H1 (cell line): ENCODE measurements around the gene RABL3. TPM values are rescaled to one million over a fixed set of nuclear protein-coding genes. Genes with fewer than 3 reads are reported as not detected.

Experiments used
- CTCF ChIA-PET: fragments of 300-600 bp; sonication (Branson Sonifier 250); formaldehyde crosslinking; loops from one replicate; lab custom pipeline; 2021; ENCODE audit not compliant: partially characterized antibody; lab: Charles Lee
- POLR2A ChIA-PET: fragments of 300-600 bp; sonication (Branson Sonifier 250); formaldehyde crosslinking; loops from one replicate; lab custom pipeline; 2021; ENCODE audit warnings: inconsistent platforms; ENCODE audit not compliant: partially characterized antibody; lab: Charles Lee
- DNase-seq, 2 experiments: peaks; one replicate each; pipeline versions ENCODE4 v3.0.0 to v3.0.0-alpha.2; 2010 to 2022; ENCODE audit warnings: low spot score in 2 of 2, low read depth in 1 of 2, mixed read lengths in 1 of 2
- FAIRE-seq: peaks from 2 replicates; lab custom pipeline; 2011; peaks lifted over from hg19 to GRCh38; lab: Jason Lieb, UNC
- H2AFZ ChIP-seq: 2 replicates; pipeline ENCODE4 v1.8.1; 2012; ENCODE audit warnings: low read length, inconsistent platforms
- H2AK5ac ChIP-seq: 2 replicates; pipeline ENCODE4 v1.6.1; 2013; ENCODE audit warnings: low read depth, low read length
- H2BK120ac ChIP-seq: replicated peaks from 2 replicates; pipeline ENCODE3; 2013; ENCODE audit warnings: low read depth, low read length, inconsistent platforms
- H2BK12ac ChIP-seq: 2 replicates; pipeline ENCODE4 v1.6.1; 2013; ENCODE audit warnings: low read depth, low read length
- H2BK15ac ChIP-seq: 2 replicates; pipeline ENCODE4 v1.6.1; 2013; ENCODE audit warnings: low read length
- H2BK20ac ChIP-seq: 2 replicates; pipeline ENCODE4 v1.6.1; 2013; ENCODE audit warnings: low read length
- H2BK5ac ChIP-seq: 2 replicates; pipeline ENCODE4 v1.6.1; 2013; ENCODE audit warnings: low read depth, low read length
- H3K14ac ChIP-seq: 2 replicates; pipeline ENCODE4 v1.6.1; 2013; ENCODE audit warnings: inconsistent platforms; ENCODE audit not compliant: insufficient read length
- H3K18ac ChIP-seq: 2 replicates; pipeline ENCODE4 v1.6.1; 2013; ENCODE audit warnings: low read length; ENCODE audit errors: extremely low read depth
- H3K23ac ChIP-seq: 2 replicates; pipeline ENCODE4 v1.6.1; 2013; ENCODE audit warnings: inconsistent platforms; ENCODE audit not compliant: insufficient read length
- H3K23me2 ChIP-seq: 2 replicates; pipeline ENCODE4 v1.6.1; 2013; ENCODE audit warnings: low read depth, low read length
- H3K27ac ChIP-seq: 2 replicates; pipeline ENCODE4 v1.6.1; 2011; ENCODE audit warnings: low read depth, low read length, inconsistent platforms
- H3K27me3 ChIP-seq, 4 experiments: replicated peaks in 1 of 4; 1 replicate in 1 of 4; 2 replicates in 3 of 4; pipeline versions ENCODE4 v1.6.1 to v1.8.1; 2011 to 2013; ENCODE audit warnings: low read length in 3 of 4, mild to moderate bottlenecking in 3 of 4, inconsistent platforms in 2 of 4, mixed read lengths in 2 of 4, moderate library complexity in 1 of 4; ENCODE audit not compliant: control insufficient read depth in 3 of 4, insufficient read depth in 3 of 4; ENCODE audit errors: extremely low read depth in 1 of 4
- H3K36me3 ChIP-seq, 4 experiments: 2 replicates each; pipeline versions ENCODE4 v1.6.1 to v1.8.1; 2011 to 2013; ENCODE audit warnings: mild to moderate bottlenecking in 4 of 4, low read length in 3 of 4, moderate library complexity in 2 of 4, control low read depth in 1 of 4, inconsistent platforms in 1 of 4; ENCODE audit not compliant: insufficient read depth in 4 of 4, control insufficient read depth in 2 of 4
- H3K4ac ChIP-seq: replicated peaks from 2 replicates; pipeline ENCODE3; 2013; ENCODE audit warnings: low read length, low read depth, mixed read lengths, inconsistent platforms; ENCODE audit not compliant: insufficient read length
- H3K4me1 ChIP-seq, 4 experiments: replicated peaks in 1 of 4; 1 replicate in 1 of 4; 2 replicates in 3 of 4; pipeline versions ENCODE4 v1.6.1 to v1.8.1; 2011 to 2013; ENCODE audit warnings: low read length in 3 of 4, inconsistent platforms in 2 of 4, mixed read lengths in 1 of 4; ENCODE audit not compliant: insufficient read depth in 4 of 4, control insufficient read depth in 3 of 4
- H3K4me2 ChIP-seq, 2 experiments: 2 replicates each; pipeline versions ENCODE4 v1.6.1 to v1.8.1; 2011 to 2013; ENCODE audit warnings: low read depth in 2 of 2, low read length in 2 of 2, control low read depth in 1 of 2, inconsistent platforms in 1 of 2, mild to moderate bottlenecking in 1 of 2; ENCODE audit not compliant: insufficient read depth in 1 of 2
- H3K4me3 ChIP-seq, 4 experiments: fragments of 200-600, 300-600 bp in 1 of 4; sonication (generic), shearing (Covaris generic), sonication (Bioruptor Twin) in 1 of 4; 2 replicates each; pipeline versions ENCODE4 v1.5.1 to v1.8.1; 2011 to 2016; ENCODE audit warnings: low read length in 4 of 4, low read depth in 3 of 4, control low read depth in 2 of 4, inconsistent platforms in 2 of 4, mild to moderate bottlenecking in 2 of 4, mixed read lengths in 1 of 4, moderate library complexity in 1 of 4; ENCODE audit not compliant: insufficient read depth in 2 of 4; ENCODE audit errors: extremely low read depth in 1 of 4
- H3K56ac ChIP-seq: replicated peaks from 2 replicates; pipeline ENCODE3; 2013; ENCODE audit warnings: low read depth, mild to moderate bottlenecking, mixed read lengths, low read length, inconsistent platforms; ENCODE audit not compliant: insufficient read length
- H3K79me1 ChIP-seq: 2 replicates; pipeline ENCODE4 v1.6.1; 2013; ENCODE audit warnings: low read depth, low read length, control low read depth
- H3K79me2 ChIP-seq, 2 experiments: 2 replicates each; pipeline versions ENCODE4 v1.6.1 to v1.8.1; 2012 to 2013; ENCODE audit warnings: low read length in 2 of 2, mild to moderate bottlenecking in 2 of 2, inconsistent platforms in 1 of 2; ENCODE audit not compliant: insufficient read depth in 2 of 2, control insufficient read depth in 1 of 2
- H3K9ac ChIP-seq, 4 experiments: replicated peaks in 1 of 4; 1 replicate in 1 of 4; 2 replicates in 3 of 4; pipeline versions ENCODE4 v1.6.1 to v1.8.1; 2011 to 2013; ENCODE audit warnings: low read depth in 3 of 4, low read length in 3 of 4, control low read depth in 2 of 4, mild to moderate bottlenecking in 2 of 4, moderate library complexity in 2 of 4, inconsistent platforms in 1 of 4; ENCODE audit errors: extremely low read depth in 1 of 4
- H3K9me3 ChIP-seq, 2 experiments: 2 replicates each; pipeline versions ENCODE4 v1.6.1 to v1.8.1; 2012 to 2013; ENCODE audit warnings: mild to moderate bottlenecking in 2 of 2, moderate library complexity in 2 of 2, control low read depth in 1 of 2, inconsistent platforms in 1 of 2, low read depth in 1 of 2, low read length in 1 of 2, mixed read lengths in 1 of 2; ENCODE audit not compliant: insufficient read depth in 2 of 2
- H4K20me1 ChIP-seq, 2 experiments: replicated peaks in 1 of 2; 2 replicates each; pipeline versions ENCODE3 to v1.8.1; 2011 to 2013; ENCODE audit warnings: inconsistent platforms in 2 of 2, low read length in 2 of 2, mild to moderate bottlenecking in 1 of 2; ENCODE audit not compliant: insufficient read depth in 2 of 2, control insufficient read depth in 1 of 2
- H4K5ac ChIP-seq: 2 replicates; pipeline ENCODE4 v1.6.1; 2013; ENCODE audit warnings: low read length, low read depth, mixed read lengths, inconsistent platforms; ENCODE audit not compliant: insufficient read length
- H4K8ac ChIP-seq: 2 replicates; pipeline ENCODE4 v1.8.0; 2013; ENCODE audit warnings: mild to moderate bottlenecking, moderate library complexity, low read length, inconsistent platforms; ENCODE audit not compliant: insufficient read depth; ENCODE audit errors: extremely low read depth
- H4K91ac ChIP-seq: replicated peaks from 2 replicates; pipeline ENCODE3; 2013; ENCODE audit warnings: low read length, mixed read lengths, inconsistent platforms; ENCODE audit not compliant: insufficient read length
- BCL11A ChIP-seq, 2 experiments: IDR thresholded peaks; one replicate each; pipeline ENCODE4 v1.6.1; 2011; ENCODE audit warnings: low read depth in 2 of 2, low read length in 2 of 2, mild to moderate bottlenecking in 2 of 2
- CBX8 ChIP-seq: fragments of 300-800, 300-1000 bp; sonication (generic); IDR thresholded peaks from 2 replicates; pipeline ENCODE4 v1.7.1; 2016; ENCODE audit warnings: low read depth, low read length, borderline replicate concordance
- CHD2 ChIP-seq: IDR thresholded peaks from 2 replicates; pipeline ENCODE4 v1.6.1; 2012; ENCODE audit warnings: low read length, improper control_type of control experiment
- CTCF ChIP-seq, 3 experiments: IDR thresholded peaks; 1 replicate in 2 of 3; 2 replicates in 1 of 3; pipeline versions ENCODE4 v1.5.1 to v1.6.1; 2011; ENCODE audit warnings: low read length in 3 of 3, mild to moderate bottlenecking in 3 of 3, inconsistent platforms in 2 of 3, low read depth in 1 of 3, moderate library complexity in 1 of 3; ENCODE audit not compliant: insufficient read depth in 1 of 3; ENCODE audit errors: control extremely low read depth in 1 of 3
- FOSL1 ChIP-seq: IDR thresholded peaks from 2 replicates; pipeline ENCODE4 v1.6.1; 2011; ENCODE audit warnings: mild to moderate bottlenecking, low read depth, low read length, moderate library complexity; ENCODE audit not compliant: insufficient read depth
- HDAC2 ChIP-seq, 2 experiments: fragments of 300-600 bp in 1 of 2; sonication (generic) in 1 of 2; IDR thresholded peaks; 2 replicates each; pipeline ENCODE4 v1.6.1; 2011 to 2012; ENCODE audit warnings: low read depth in 2 of 2, low read length in 2 of 2, mild to moderate bottlenecking in 2 of 2, moderate library complexity in 2 of 2, borderline replicate concordance in 1 of 2, inconsistent platforms in 1 of 2
- KDM1A ChIP-seq: fragments of 200-600, 300-600 bp; sonication (generic); IDR thresholded peaks from 2 replicates; pipeline ENCODE4 v1.7.1; 2016; ENCODE audit warnings: mild to moderate bottlenecking, low read length, borderline replicate concordance
- RXRA ChIP-seq: IDR thresholded peaks from 2 replicates; pipeline ENCODE4 v1.6.1; 2011; ENCODE audit warnings: low read depth, mild to moderate bottlenecking, low read length, moderate library complexity; ENCODE audit not compliant: insufficient read depth
- SAP30 ChIP-seq: fragments of 300-600 bp; sonication (generic); IDR thresholded peaks from 2 replicates; pipeline ENCODE4 v1.7.1; 2012; ENCODE audit warnings: low read length, moderate library complexity, mild to moderate bottlenecking, inconsistent platforms; ENCODE audit not compliant: insufficient read depth, insufficient replicate concordance
- TBP ChIP-seq: IDR thresholded peaks from 2 replicates; pipeline ENCODE4 v1.6.1; 2011; ENCODE audit warnings: low read depth, low read length, improper control_type of control experiment
- TCF12 ChIP-seq: IDR thresholded peaks from 2 replicates; pipeline ENCODE4 v1.6.1; 2011; ENCODE audit warnings: low read depth, mild to moderate bottlenecking, low read length
- TEAD4 ChIP-seq: IDR thresholded peaks from 2 replicates; pipeline ENCODE4 v1.6.1; 2012; ENCODE audit warnings: low read depth, low read length, inconsistent platforms, mixed read lengths
- WGBS, 2 experiments: shearing (Covaris generic) in 1 of 2; methylation state at CpG; one replicate each; pipeline versions ENCODE4 v1.1.6 to v1.1.7; 2013 to 2015; ENCODE audit warnings: low lambda C conversion rate in 2 of 2, mixed read lengths in 2 of 2, inconsistent platforms in 1 of 2, low coverage in 1 of 2, missing lambda C conversion rate in 1 of 2; ENCODE audit not compliant: insufficient replicate concordance in 2 of 2, insufficient coverage in 1 of 2, insufficient read length in 1 of 2; ENCODE audit errors: extremely low coverage in 1 of 2, missing lambda C conversion rate in 1 of 2; 5-methylcytosine and 5-hydroxymethylcytosine counted together
- polyA plus RNA-seq, 7 experiments: library from polyadenylated mRNA; depleted of rRNA in 3 of 7; stranded (reverse) in 5 of 7; unstranded in 2 of 7; fragments of >200 nt in 5 of 7; fragments of 200-250 nt in 2 of 7; gene quantifications; 1 replicate in 5 of 7; 2 replicates in 1 of 7; 4 replicates in 1 of 7; pipeline versions ENCODE4 v1.2.1 to v1.2.3, GENCODE V29; 2011 to 2013; ENCODE audit warnings: missing spikeins in 2 of 7, mixed read lengths in 2 of 7
- total RNA-seq: library from RNA; stranded (reverse); fragmentation: NEBNext Ultra II Directional; extraction: Animal tissue kit (Norgen Biotek cat#: 25700); gene quantifications from 2 replicates; pipeline ENCODE4 v1.2.1, GENCODE V29; 2021

The RABL3 gene
- total and polyA plus RNA-seq, 2 of the 8 experiments (the other 6 are each of a cell fraction or from before 2014, with no cell fraction given), result 4.4 to 19.2 TPM

GRCh38 chr3:120791913-120792312 is 49.6 kb upstream of the RABL3 start:
- Histone ChIP-seq H4K91ac (no peak overlapping the region), H4K20me1 (no peaks in the 10 kb centered on the region), H3K23ac (no peak overlapping the region), H3K79me1 (no peaks in the 10 kb centered on the region), H3K79me2 (no peaks in the 10 kb centered on the region), H3K36me3 (no peaks in the 10 kb centered on the region), H2AK5ac (no peak overlapping the region), H3K18ac (no peak overlapping the region), H3K27ac (no peak overlapping the region), H4K5ac (no peak overlapping the region), H2BK20ac (no peak overlapping the region), H2BK5ac (no peak overlapping the region), H3K23me2 (no peaks in the 10 kb centered on the region; the same call in 1 of the 2 replicates), H3K27me3 (no peaks in the 10 kb centered on the region), H3K4me2 (no peak overlapping the region), H3K4me1 (peaks cover 0 to 4% (median 2%) of the 10 kb centered on the region in 4 experiments; a peak in 2 of 7 replicates), H2AFZ (no peak overlapping the region), H3K4ac (no peak overlapping the region), H2BK120ac (no peak overlapping the region), H3K14ac (no peak overlapping the region), H2BK12ac (no peak overlapping the region), H3K9ac (no peak overlapping the region), H3K9me3 (no peaks in the 10 kb centered on the region), H4K8ac (no peak overlapping the region), H2BK15ac (no peak overlapping the region), H3K4me3 (no peak overlapping the region), H3K56ac (no peak overlapping the region)
- 78% methylated on average over 1 of the region's 1 CpG; no CpG with 5 or more reads in 1 of the 2 experiments for WGBS, 2 experiments
- ChIA-PET CTCF (interaction anchor here (1.0 kb wide), 1 partner anchor 157 kb away, joined by 3 read pairs; no protein-coding TSS in a partner anchor), POLR2A (no interaction called here)
- DNase-seq (no peak), FAIRE-seq (no peak)
- TF ChIP-seq HDAC2 (IDR thresholded peaks at IDR 0.05; ENCODE audit: borderline replicate concordance in 1 of 2, low read depth in 2 of 2, low read length in 2 of 2) (no peak), CTCF (IDR thresholded peaks at IDR 0.05; ENCODE audit: control extremely low read depth in 1 of 3, insufficient read depth in 1 of 3, low read depth in 1 of 3, low read length in 3 of 3) (no peak), CHD2 (no peak), CBX8 (no peak), KDM1A (no peak), TCF12 (no peak), BCL11A (IDR thresholded peaks at IDR 0.05; ENCODE audit: low read depth in 2 of 2, low read length in 2 of 2) (no peak), SAP30 (no peak), RXRA (no peak), TEAD4 (no peak), TBP (no peak), FOSL1 (no peak)
